HG03521 (cell line): ENCODE measurements around the gene ORM1.

ENCODE experiments used
- ATAC-seq: cut with Tn5 transposase; IDR thresholded peaks from one replicate; pipeline ENCODE4 v1.9.1; 2021; ENCODE audit warnings: mild to moderate bottlenecking, moderate library complexity; ENCODE audit not compliant: unreplicated experiment

The ORM1 gene

DNA sequence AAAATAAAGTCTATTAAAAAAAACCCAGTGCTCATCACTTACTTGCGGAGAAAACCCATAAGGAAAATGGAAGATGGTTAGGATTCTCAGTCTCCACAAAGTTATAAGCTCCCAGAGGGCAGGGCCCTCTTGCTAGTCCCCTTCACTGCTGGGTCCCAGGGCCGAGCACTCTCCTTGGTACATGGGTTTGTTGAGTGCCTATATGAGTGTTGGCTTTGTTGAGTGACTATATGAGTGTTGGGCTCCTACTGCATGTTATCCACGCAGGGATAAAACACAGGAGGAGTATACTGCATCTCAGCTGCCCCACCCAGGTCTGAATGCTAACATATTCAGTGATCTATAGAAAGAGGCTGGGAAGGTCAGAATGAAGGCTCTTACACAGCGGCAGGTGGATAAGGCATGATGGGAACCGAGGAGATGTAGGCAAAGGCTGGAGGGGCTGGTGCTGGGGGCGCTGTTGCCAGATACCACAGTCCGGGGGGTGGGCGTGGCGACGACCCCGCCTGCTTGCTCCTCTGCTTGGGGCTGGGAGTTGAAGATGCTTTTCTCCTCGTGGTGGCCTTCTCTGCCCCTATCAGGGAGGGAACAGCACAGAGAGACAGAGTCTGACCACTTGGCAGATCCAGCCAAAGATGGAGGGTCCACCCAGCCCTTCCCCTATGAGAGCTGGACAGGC, 18.4 kb downstream of the ORM1 start:
- no peak for ATAC-seq

DNA sequence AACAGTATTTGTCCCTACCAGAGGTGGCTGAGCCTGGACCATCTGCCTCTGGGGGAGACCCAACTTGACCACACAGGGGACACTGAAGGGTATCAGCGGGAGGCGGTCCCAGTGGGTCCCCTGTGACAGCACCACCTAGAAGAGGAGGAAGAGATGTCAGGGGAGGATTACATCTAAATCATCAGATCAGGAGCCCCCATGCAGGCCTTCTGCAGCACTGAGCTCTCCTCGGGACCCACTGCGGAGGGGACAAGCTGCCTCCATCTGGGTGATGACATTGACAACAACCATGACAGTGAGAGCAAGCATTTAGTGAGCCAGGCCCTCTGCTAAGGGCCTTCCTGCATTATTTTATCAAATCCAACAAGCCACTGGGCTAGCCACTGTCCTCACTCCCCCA, 19.1 kb downstream of the ORM1 start:
- no peak for ATAC-seq

DNA sequence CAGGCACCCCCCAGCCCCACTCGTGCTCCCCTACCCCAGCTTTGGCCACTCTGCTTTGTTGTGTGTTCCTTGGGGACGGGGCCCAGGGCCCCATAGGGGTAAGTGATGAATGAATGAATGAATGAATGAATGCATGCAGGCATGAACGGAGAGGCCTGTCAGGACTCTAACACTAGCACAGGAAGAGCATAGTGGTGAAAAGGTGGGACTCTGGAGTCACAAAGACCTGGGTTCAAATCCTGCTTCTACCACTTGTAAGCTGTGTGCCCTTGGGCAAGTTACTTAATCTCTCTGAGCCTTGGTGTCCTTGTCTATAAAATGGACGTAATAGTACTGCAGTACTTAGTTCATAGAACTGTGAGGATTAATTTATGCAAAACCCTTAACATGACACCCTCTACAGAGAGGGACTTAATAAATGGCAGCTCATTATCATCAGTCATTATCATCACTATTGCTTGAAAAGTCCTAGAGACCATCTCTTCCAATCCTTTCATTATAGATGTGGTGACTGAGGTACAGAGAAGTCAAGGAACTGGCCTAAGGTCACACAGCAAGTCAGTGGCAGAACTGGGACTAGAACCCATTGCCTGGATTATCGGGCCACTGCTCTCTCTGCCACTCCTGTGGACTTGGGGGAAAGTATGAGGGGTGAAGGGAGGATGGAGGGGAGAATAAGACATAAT, 20.0 kb downstream of the ORM1 start:
- no peak for ATAC-seq

DNA sequence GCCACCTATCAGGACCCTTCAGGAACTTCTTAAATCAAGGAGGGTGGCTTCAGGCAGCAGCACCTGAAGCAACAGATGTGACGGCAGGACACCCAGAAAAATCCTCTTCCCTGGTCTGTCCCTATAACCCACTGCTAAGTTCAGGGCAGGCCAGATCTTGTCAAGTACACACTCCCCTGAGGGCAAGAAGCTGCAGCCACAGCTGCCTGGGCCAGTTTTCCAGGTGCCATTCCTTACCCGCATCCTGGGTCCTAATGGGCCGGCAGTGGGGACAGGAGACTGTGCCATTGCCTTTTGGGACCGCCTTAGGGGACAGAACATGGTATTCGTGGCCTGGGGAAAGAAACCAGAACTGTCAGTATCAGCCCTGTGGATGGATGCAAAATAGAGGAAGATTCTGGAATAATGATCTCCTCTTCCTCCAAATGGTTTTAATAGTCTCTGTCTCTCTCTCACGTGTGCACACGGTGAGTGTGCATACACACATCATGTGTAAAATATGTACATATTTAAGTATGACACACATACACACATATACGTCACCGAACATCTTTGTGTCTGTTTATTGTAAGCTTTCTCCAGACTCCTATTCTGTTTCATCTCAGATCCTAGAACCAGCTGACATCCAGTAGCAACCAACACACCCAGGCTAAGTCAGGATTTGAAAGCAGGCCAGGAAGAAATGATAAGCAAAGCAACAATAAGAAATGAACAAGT, 20.7 kb downstream of the ORM1 start:
- ATAC-seq = no peak

DNA sequence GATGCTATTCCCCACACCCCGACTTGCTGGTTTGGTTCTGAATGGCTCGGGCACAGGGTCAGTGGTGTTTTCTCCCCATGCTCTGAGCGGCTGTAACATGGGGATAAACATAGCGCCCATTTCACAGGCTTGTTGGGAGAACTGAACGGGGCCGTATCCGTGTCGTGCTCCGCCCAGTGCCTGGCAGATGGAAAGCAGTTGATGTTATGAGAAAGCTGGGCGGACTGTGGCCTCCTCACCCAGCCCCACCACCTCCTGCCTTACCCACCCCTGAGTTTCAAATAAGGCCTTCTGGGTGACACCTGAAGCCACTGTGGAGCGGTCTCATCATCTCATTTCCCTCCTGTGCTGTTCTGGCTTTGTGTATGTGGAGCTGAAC, 21.3 kb downstream of the ORM1 start:
- no peak for ATAC-seq

DNA sequence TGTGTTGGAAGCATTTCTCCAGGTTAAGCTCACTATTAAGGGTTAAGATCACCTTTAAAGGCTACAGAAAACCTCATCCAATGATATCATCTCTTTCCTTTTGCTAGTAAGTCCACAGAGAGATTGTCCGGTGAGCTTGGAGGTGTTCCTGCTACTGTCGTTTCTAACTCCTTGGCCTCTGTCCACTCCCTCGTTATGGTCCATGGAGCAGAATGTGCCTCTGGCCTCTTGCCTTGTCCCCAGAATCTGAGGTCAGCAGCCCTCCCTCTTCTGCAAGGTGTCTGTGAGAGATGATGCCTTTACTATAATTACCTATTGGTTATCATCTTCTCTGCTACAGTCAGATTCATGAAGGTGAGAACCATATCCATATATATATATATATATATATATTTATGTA, 21.8 kb downstream of the ORM1 start:
- no peak for ATAC-seq

DNA sequence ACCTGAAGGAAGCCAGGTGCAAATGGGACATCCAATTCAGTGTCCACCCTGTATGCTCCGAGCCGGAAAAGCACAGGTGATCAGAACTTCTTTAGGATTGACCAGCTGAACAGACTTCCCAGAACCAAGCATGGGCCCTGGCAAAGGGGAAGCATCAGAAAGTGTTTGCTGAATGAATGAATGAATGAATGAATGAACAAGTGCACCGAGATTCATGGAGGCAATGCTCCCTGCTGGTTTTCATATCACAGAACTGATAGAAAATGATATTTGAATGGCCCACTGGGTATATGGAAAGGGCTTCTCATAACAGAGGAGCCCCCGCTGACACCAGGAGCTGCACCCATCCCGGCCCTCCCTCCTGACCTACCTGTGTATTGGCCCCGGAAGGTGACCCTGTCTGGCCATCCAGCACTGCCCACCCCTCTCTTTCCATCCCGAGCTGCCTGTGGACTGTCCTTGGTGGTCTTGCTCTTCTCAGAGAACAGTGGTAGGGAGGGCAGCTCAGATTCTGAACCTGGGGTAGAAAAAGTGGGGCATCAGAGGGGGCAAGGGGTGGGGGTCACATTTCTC, 22.7 kb downstream of the ORM1 start:
- no peak for ATAC-seq

DNA sequence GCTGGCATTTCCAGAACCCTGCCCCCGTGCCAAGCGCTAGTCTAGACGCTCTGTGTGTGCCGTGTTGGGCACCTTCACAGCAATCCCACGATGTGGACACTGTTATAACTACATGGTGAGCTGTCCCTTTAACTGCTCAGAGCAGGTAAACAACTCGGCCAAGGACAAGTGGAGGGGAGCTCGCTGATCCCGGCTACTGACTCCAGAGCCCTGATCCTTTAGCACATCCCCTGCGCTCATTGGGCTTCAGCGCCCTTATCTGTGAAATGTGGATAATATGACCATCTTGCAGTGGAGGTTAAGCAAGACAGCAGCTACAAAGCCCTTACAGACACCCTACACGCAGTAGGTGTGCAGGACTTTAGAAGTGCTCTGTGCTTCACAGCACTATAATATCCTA, 23.2 kb downstream of the ORM1 start:
- ATAC-seq = no peak

DNA sequence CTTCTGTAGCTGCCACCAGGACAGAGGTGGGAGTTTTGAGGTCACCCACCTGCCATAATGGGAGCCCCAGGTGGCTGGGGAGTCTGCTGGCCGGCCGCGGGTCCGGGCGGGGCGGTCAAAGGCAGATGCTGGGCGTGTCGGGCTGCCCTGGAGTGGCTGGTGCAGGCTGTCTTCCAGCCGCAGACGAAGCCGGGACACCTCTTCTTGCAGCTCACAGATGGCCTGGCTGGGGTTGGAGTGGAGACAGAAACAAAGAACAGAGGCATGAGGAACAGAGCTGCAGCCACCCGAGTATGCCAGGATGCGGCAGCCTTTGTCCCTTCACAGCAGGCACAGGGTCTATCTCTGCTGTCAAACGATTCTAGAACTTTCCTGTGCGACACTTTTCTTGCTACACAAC, 24.8 kb downstream of the ORM1 start:
- no peak for ATAC-seq

DNA sequence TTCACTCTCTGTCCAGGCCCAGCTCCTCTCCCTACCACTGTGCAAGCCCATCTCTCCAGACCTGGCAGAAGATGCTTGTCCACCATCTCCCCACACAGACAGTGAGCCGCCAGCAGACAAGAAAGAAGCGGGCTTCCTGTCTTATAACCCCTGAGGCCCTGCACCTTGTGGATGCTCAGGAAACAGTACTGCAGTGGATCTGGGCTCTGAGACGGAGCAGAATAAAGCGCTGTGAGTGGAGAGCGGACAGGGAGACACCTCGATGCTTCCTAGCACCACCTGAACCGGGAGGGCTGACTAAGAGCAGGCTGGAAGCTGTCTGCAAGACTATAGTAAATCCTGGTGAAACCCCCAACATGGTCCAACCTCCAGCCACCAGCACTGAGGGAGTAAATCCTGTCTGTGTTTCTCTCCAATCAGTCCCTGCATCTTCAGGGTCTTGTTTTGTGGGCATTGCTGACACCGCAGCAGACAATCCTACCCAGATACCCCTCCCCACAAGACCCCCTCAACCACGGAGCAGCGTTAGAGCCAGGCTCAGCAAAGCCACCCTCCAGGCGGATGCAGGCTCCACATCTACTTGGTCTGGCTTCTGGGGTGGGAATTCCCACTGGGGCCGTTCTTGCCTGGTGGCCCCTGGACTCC, 25.5 kb downstream of the ORM1 start:
- no peak for ATAC-seq

DNA sequence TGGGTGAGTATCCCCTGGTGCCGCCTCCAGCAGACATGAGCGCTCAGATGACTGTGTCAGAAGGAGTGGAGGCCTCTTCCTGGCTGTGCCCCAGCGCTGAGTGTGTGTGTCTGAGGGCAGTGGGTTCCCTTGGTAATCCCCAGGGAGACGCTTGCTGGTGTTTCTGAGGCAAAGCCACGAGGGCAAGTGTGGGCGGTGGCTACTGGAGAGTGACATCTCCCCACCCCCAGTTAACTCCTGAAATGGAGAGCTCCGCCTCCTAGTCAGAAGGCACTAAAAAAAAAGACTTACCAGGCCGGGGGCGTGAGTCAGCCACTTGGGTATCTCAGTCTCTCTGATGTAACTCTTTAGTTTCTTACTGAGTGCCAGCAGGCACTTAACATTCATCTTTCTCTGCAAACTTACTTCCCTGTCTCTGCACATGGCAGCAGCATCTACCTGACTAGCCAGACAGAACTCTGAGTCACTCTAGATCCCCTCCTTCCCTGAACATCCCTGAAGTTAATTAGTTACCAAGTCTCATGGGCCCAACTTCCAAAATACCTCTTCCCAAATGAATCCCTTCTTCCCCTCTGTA, 26.1 kb downstream of the ORM1 start:
- peak; percentile 73 for ATAC-seq

DNA sequence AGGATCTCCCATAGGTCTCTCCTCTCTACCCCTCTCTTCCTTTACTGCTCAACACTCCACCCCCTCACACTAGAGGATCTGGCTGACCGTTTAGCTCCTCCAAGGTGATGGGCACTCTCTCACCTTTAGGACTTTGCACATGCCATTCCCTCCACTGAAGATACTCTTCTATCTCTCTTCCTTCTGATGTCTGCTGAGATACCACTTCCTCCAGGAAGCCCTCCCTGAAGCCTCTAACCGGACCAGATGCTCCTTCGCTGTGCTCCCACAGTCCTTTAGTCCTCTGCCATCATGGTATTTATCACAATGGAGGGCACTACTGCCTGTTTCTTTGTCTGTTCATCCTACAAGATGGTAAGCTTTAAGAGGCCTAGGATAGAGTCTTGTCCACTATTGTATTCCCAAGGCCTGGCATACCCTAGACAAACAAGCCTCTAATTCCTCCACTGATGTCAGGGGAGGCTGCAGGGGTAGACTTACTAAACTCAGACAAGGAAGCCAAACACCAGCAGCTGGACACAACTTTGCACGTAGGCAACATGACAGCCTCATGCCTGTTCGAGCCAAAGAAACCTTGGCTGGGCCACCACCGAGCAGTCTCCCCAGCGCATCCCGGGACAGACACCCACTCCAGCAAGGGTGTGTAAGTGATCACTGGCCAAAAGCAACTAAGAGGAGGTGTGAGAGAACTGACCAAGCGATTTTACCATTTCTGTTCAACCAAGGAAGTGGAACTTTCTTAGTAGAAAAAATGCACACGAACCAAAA, 27.0 kb downstream of the ORM1 start:
- ATAC-seq = no peak

DNA sequence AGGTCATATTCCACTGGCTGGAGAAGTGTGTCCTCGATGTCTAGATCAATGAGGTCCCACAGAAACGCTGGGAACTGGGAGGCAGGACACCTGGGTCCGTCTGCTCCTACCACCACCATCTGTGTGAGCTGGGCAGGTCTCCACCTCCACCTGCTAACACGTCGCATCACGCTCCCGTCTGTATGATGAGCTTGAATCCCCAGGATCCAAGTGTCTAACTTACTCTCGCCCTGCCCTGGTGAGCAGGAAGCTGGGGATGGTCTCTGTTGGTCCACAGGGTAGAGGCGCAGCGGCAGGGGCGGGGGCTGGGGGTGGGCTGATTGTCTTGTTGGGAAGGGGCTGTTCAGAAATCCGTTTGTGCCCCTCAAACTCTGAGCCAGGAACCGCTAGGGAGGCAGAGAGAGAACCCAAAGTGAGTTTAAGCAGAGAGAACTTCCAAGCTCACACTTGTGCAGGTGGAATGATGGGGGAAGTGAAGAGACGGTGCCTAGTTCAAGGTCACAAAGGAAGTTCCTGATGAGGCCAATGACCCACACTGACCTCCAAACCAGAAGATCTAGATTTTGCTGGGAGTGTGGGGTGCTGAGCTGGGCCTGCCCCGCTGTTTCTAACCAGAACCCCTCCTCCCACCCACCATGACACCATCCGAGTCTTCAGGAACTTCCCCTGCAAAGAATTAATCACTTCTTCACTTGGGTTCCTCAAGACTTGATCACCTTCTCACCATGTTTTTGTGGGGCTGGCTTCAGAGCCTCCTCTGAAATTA, 27.9 kb downstream of the ORM1 start:
- no peak for ATAC-seq

DNA sequence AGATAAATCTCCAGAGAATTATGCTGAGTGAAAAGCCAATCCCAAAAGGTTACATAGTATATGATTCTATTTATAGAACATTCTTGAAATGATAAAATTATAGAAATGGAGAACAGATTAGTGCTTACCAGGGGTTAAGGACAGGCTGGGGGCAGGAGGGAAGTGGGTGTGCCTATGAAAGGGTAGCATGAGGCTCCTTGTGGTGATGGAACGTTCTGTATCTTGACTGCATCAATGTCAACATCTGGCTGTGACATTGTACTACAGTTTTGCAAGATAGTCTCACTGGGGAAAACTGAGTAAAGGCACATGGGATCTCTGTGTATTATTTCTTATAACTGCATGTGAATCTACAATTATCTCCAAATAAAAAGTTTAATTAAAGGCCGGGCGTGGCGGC, 29.0 kb downstream of the ORM1 start:
- ATAC-seq = no peak

DNA sequence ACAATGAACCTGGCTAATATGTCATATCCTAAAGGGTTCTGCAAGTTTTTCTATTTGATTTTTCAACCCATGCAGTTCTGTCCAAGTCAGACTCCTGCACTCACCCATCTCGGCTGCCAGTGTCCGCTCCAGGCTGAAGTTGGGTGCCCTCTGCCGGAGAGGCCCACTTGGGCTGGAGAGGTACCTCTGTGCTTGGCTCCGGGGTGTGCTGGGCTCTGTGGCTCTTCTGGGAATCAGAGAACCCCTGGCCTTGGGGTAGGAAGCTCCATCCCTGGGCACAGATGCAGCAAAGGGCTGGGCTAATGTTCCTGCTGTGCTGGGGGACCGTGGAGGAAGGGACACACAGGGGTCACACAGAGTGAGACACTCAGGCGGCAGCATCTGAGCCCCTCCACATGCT, 32.9 kb downstream of the ORM1 start:
- ATAC-seq = no peak

DNA sequence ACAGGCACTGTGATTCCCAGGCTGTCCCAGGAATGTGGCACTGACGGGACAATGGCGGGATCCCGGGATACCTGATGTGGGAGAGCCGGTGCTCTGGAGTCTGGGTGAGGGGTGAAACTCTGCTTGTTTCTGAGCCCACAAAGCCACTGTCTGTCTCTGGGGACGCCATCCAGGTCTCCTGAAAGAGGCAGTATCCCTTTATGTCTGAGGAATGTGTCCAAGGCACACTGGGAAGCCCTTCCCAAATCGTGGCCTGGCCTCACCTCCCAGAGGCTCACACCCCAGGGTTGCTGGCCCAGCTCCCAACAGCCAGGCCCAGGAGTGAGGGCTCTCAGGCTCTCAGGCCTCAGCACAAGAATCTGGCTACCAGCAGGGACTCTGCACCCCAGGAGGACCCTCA, 33.9 kb downstream of the ORM1 start:
- ATAC-seq = no peak

DNA sequence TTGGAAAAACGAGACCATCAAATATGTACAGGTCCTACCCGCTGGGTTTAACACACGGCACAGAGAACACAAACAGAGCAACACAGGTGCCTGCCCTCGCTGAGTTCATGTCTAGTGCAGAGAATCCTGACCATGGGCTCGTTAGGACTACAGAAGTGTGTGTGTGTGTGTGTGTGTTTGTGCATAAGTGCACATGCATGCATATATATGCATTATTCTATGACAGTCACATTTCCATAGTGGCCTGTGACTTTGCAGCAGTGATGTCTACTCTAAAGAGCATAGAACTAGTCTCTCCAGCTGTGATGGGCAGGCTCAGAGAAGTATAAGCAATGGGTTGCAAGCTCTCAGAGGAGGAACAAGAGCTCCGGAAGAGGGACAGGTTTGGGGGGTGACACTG, 34.5 kb downstream of the ORM1 start:
- no peak for ATAC-seq

DNA sequence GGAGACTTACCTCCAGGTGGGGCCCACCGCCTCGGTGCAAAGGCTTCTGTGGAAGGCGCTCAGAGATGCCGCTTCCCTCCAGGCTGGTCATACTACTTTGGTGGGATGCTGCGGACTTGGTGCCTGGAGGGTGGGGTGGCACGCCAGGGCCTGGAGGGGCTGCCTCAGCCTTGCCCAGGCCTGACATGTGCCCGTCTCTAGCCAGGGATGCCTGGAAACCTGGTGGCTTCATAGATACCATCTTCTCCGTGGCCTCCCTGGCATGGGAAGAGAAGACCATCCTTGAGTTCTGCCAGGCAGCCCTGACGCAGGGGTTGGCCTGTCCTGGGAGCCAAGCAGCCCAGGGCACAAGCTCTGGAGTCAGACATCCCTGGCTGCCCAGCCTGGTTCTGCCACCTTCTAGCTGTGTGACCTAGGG, 35.0 kb downstream of the ORM1 start:
- ATAC-seq = no peak

DNA sequence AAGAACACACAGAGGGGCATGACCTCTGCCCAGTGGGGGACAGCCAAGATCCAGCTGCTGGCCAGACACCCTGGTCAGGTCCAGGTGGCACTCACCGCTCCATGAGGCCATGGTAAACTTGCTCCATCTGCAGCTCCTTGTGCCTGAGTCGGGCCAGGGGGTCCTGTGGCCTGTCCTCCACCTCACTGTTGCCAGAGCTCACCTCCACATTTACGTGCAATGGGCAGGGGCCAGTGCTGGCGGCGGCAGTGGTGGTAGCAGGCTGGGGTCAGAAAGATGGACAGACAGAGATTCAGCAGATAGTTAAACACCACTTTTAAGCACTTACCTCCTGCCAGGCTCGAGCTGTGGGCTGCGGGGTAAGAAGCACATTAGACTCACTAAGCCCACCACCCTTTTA, 36.9 kb downstream of the ORM1 start:
- no peak for ATAC-seq

DNA sequence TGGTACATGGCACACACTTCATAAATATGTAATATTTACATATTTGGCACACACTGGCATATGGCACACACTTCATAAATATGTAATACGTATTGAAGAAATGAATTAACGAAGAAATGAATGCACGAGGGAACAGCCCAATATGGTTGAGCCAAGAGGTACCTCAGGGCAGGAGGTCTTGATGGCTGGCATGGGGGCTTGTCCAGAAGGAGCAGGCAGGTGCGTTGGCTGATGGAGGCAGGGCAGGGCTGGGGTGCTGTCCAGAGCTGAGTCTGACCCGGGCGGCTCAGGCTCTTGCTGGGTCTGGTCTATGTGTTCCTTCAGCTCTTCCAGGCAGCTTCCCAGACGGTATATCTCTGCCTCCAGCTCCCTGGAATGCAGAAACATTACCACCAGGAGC, 38.6 kb downstream of the ORM1 start:
- ATAC-seq = no peak
